ENCODE results near the gene FGFRL1.

The FGFRL1 gene

DNA sequence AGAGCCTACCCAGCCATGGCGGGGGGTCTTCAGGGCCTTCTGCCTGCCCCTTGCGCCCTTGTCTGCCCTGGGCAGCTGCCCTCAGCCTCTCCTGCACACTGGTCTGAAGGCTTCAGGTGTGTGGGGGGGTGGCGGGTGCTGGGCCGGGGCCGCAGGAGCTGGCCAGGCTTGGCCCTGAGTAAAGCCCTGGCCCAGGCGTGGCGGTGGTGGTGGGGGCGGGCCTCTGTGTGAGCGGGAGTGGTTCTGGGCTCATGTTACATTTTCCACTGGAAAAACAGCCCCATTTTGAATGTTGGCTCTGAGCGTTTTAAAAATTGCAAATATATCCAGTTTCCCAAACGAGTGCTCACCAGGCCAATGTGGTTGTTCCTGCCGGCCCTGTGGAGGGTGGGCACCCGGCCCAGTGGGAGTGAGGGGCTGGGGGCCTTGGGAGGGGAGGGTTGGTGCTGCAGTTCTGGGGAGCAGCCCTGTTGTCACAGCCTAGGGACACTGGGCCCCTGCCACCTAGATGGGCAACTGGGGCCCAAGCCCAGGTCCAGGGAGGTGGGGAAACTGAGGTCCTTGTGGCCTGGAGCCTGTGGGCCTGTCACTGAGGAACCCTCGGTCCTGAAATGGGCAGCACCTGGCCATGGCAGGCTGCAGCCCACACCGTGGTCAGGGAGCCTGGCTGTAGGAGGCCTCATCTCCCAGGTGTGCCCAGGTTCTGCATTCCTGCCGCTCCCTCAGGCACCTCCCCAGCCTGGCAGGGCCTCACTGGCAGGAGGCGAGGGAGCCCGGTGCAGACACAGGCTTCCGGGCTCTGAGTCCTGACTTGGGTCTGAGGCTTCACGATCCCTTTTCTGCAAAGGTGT is 28.3 kb downstream of the FGFRL1 start:
- DNase-seq: peak; percentile 28
- Histone ChIP-seq H3K36me3 (replicated peaks) (no peaks in the 10 kb centered on the region), H3K4me3 (ENCODE audit: low read depth, low read length) (no peak overlapping the region), H3K27ac (no peak overlapping the region), H3K27me3 (replicated peaks) (no peaks in the 10 kb centered on the region)
- in situ Hi-C loops (cut with HindIII; ENCODE audit: low pct_ligation_motif_present, low sequenced_read_pairs): no loop called here
- TF ChIP-seq CTCF (IDR thresholded peaks at IDR 0.05; ENCODE audit: low read depth, low read length, missing control alignments): no peak

DNA sequence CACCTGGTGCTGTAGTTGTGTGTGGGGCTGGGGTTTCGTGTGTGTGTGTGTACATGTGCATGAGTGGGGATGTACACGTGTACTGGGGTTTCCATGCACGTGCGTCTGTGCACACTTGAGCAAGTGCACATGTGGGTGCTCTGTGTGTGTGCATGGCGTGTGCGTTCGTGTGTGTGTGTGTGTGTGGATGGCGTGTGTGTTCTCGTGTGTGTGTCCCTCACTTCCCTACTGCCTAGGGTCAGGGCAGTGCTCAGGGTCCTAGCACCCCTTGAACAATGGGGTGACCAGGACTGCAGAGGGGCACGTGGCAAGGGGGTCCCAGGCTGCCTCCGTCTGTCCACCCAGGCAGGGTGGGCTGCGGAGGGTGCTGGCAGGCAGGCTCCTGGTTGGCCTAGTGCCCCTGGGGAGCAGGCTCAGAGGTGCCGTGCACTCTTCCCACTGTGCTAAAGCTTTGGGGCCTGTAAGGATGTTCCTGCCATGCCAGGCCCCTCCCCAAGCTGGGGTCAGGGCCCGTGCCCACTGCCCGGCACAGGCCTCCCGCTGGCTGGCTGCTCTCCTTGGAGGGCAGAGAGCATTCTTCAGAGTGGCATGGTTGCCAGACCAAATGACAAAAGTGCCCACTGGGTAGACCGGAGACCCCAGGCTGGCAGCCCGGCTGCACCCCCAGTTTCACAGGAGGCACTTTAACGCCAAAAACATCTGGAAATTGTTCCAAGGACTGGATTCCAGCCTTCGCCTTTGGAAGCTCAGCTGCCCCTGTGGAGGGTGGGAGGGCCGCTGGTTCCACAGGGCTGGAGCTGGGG is 29.1 kb downstream of the FGFRL1 start:
- H3K4me3 ChIP-seq (ENCODE audit: low read depth, low read length): no peak overlapping the region
- in situ Hi-C loops (cut with HindIII; ENCODE audit: low pct_ligation_motif_present, low sequenced_read_pairs): no loop called here
- H3K27ac ChIP-seq: no peak overlapping the region
- TF ChIP-seq CTCF (IDR thresholded peaks at IDR 0.05; ENCODE audit: low read depth, low read length, missing control alignments): no peak
- DNase-seq: no peak
- no peaks in the 10 kb centered on the region for H3K27me3 ChIP-seq (replicated peaks)
- no peaks in the 10 kb centered on the region for H3K36me3 ChIP-seq (replicated peaks)

GRCh38 chr4:1041147-1041935 is 29.9 kb downstream of the FGFRL1 start:
- H3K27ac ChIP-seq: peak overlapping the region; percentile 23
- no peaks in the 10 kb centered on the region for H3K36me3 ChIP-seq (replicated peaks)
- peak; percentile 24 for DNase-seq
- in situ Hi-C loops (cut with HindIII; ENCODE audit: low pct_ligation_motif_present, low sequenced_read_pairs): no loop called here
- H3K27me3 ChIP-seq (replicated peaks): no peaks in the 10 kb centered on the region
- TF ChIP-seq CTCF (IDR thresholded peaks at IDR 0.05; ENCODE audit: low read depth, low read length, missing control alignments): no peak
- H3K4me3 ChIP-seq (ENCODE audit: low read depth, low read length): peak overlapping the region; percentile 9

GRCh38 chr4:1041936-1042330 is 30.5 kb downstream of the FGFRL1 start:
- in situ Hi-C loops (cut with HindIII; ENCODE audit: low pct_ligation_motif_present, low sequenced_read_pairs): no loop called here
- no peak for TF ChIP-seq CTCF (IDR thresholded peaks at IDR 0.05; ENCODE audit: low read depth, low read length, missing control alignments)
- no peak for DNase-seq
- H3K27me3 ChIP-seq (replicated peaks): no peaks in the 10 kb centered on the region
- peak overlapping the region; percentile 23 for H3K27ac ChIP-seq
- H3K36me3 ChIP-seq (replicated peaks): no peaks in the 10 kb centered on the region
- no peak overlapping the region for H3K4me3 ChIP-seq (ENCODE audit: low read depth, low read length)

- Histone ChIP-seq H3K36me3 (replicated peaks) (no peaks in the 10 kb centered on the region), H3K4me3 (ENCODE audit: low read depth, low read length) (no peak overlapping the region), H3K27me3 (replicated peaks) (no peaks in the 10 kb centered on the region), H3K27ac (no peak overlapping the region)
- DNase-seq: no peak
- no peak for TF ChIP-seq CTCF (IDR thresholded peaks at IDR 0.05; ENCODE audit: low read depth, low read length, missing control alignments)
- in situ Hi-C loops (cut with HindIII; ENCODE audit: low pct_ligation_motif_present, low sequenced_read_pairs): no loop called here
Measured at GRCh38 chr4:1042352-1043055, 31.1 kb downstream of the FGFRL1 start.

Data from brain microvascular endothelial cell (primary cell).